NCI-H345 treated with DMSO at 0.1 percent for 48 hours (cell line): ENCODE measurements around the gene SF3A1.

Experiments
- DNase-seq: peaks from one replicate; lab custom pipeline; 2025; ENCODE audit not compliant: unreplicated experiment; lab: John Stamatoyannopoulos, UW

Gene SF3A1

DNA sequence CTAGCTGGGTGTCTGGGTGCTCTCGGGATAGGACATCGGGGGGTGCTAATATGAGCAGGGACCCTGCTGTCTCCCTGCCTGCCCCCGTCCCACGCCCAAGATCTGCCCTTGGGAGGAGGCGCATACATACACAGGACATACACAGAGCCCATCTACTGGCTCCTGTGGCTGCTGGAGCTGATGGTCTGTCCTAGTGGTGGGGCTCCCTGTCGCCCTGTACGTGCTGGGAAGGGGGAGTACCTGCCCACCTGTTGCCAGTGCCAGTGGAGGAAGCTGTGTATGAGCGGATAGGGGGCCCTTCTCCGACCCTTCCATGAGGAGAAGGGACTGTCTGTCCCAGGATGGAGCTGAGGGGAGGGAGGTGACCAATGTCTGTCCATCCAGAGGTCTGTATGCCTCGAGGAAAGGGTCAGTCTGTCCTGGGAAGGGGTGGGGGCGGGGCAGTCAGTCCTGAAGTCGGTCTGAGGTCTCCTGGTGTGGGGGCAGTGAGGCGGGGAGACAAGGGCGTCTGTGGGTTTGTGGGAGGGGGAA, 30.9 kb downstream of the SF3A1 start:
- DNase-seq: no peak

DNA sequence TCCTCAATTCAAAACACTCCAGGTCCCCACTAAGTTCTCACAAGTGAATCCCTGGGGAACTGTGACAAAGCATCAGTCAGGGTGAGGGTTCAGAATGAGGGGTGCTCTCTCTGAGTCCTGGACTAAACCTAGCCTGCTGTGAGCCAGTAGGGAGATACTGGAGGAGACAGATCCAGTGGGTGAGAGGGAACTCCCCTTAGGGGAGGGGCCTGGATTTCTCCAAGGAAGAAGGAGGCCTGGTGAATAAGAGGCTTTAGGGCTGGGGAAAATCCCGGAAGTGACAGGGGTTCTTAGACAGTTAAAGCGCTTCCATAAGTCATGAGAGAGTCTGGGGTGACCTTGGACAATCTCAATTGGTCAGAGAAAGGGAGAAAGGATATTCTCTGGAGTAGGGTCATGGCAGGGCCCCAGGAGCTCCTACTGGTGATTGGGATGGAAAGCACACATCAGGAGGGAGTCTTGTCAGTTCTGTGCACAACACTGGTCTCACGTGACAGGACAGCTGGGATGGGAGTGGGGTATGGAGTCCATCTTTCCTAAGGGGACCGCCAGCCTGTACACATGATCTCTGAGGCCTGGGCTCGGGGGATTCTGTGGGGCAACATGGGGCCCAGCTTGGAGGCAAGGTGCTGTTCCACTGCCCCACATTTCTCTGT, 31.5 kb downstream of the SF3A1 start:
- DNase-seq: no peak

DNA sequence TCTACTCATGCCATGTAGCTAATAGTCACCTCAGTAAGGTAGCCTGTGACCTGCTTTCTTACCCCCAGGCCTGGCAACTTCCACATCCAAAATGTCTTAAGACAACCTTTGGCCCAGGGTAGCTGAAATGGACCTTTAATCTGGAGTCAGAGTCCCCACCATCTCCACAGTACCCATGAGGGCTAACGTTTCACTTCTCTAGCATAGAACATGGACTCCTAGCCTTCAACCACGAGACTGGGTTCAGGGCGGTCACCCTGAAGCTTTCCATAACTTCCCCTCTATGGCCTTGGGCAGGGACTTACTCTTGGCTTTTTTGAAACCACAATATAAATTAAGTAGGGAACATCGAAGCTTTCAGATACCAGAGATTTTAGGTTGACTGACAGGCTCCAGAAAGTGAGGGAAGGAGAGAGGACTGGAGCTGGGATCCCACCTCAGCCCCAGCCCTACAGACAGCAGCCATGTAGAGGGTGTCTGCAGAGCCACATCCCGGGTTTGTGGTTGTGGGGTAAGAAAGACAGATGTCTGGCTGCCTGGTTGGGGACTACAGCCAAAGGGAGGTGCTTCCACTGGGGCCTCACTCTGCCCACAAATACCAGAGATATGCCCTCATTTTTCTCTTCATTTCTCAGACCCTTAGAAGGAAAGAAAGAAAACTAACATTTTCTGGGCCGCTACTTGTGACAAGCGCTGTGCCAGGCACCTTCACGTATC, 32.5 kb downstream of the SF3A1 start:
- no peak for DNase-seq

DNA sequence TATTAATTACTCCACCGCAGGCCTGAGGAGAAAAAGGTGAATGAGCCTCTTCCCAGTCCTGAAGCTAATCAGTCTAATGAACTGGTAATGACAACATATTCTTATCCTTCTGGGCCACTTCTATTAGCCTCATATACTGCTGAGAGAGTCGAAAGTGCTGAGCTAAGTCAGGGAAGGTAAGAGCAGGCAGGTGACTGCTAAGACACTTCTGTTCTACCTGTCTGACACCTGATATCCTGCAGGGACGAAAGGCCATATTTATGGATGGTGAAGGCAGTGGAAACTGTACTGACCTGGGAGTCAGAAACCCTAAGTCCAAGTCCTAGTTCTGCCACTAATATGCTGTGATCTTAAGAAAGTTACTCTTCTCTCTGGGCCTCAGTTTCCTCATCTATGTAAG, 33.4 kb downstream of the SF3A1 start:
- no peak for DNase-seq

DNA sequence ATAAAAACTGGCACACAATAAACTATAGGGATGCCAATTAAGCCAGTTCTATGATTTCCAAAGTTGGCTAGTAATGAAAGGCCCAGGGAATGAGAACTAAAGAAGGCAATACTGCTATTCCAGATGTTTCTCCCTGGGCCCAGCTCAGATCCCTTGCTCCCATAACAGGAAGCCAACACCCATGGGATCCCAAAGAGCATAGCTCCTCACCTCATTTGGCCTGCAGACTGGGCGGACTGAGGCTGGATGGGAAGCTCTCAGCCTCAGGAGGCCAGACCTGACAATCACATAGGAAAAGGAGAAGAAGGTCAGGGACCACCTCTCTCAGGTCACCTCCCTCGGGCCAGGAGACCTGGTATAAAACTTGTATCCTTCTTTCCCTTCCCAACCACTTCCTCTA, 35.2 kb downstream of the SF3A1 start:
- no peak for DNase-seq

DNA sequence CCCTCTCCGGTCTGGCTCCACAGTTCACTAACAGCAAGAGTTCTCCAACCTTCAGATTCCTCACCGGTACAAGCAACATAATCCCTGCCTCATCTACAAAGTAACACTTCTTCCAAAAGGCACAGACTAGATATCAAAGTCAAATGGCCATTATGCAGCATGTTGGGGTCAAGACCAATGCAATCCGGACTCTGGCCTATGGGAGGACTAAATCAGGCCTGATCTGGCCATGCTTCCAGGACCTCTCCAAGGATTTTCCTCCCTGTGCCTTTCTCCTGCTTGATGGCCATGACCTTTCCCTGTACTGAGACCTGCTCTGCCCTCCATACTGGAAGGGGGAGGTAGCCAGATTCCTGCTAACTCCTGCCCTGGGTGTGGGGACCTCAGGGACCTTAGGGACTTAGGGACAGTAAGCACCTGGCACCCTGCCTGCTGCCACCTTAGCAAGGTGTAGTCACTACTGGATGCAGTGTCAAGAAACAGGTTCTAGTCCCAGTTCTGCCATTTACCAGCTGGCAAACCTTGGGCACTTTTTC, 36.6 kb downstream of the SF3A1 start:
- no peak for DNase-seq

DNA sequence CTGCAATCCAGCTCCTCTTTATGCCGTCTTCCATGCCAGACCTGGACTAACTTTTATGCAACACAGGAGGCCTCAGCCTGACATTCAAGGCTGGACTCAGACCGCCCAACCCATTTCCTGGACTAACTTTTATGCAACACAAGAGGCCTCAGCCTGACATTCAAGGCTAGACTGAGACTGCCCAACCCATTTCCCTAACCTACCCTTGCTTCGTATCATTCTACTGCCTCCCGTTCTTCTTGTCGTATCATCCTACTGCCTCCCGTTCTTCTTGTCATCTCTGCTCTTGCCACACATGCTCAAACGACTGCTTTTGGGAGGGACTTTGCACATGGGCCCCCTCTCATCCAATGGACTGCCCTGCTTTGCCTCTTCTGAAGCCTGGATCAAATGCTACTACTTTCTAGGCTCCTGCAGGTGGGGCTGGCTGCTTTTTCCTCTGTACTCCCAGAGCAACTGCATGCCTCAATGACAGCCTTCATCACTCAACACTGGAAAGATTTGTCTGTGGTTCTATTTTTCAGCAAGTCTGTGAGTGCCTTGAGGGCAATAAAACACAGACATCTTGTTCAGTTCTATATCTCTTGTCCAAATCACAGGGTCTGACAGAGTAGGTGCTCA, 37.8 kb downstream of the SF3A1 start:
- no peak for DNase-seq

DNA sequence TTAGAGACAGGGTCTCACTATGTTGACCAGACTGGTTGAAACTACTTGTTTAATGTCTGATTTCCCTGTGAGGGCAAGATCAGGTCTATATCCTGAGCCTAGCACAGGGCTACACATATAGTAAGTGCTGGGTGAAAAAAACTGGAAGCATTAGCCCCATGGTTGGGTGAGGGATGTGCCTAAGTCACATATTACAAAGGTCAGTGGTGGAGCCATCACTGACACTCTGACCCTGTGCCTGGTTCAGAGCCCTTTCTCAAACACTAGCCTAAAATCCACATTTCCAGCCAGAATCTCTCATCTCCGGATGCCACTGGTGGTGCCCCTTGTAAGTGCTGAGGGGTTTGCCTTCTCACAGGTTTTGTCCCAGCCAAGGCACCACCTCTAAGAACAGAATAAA, 38.9 kb downstream of the SF3A1 start:
- DNase-seq: no peak

DNA sequence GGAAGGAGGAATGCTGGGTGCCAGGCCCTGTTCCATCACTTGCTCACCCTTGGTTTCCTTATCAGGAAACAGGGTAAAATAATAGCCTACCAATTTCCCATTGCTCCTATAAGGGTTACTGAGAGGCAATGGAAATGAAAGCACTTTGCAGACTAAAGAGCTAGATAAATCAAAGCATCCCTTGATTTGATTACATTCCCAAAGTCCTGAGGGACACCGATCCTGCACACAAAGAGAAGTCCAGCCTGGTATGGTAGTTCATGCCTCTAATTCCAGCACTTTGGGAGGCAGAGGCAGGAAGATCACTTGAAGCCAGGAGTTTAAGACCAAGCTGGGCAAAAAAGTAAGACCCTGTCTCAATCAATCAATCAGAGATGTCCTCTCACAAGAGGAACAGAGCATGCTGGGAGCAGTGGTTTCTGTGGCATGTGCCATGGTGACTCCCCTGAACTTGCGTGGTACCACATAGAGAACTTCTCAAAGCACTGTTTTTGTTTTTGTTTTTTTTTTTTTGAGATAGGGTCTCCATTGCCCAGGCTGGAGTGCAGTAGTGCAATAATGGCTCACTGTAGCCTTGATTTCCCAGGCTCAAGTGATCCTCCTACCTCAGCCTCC, 40.6 kb downstream of the SF3A1 start:
- DNase-seq: no peak

DNA sequence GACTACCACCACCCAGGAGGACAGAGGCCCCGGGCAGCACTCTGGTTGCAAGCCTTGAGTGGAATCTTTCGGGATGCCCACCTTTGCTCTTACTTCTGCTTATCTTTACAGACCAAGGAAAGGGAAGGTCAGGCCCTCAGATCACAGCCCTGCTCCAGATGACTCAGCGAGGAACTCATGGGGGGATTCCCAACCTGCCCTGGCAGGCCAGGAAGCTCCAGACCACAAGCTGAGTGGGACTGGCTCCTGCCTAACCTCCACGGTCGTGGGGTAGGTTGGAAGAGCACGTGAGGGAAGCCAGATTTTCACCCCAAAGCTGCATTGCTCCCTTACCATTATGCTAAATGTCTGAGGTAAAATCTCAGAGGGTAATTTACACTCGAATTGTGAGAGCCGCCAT, 41.8 kb downstream of the SF3A1 start:
- DNase-seq: no peak

DNA sequence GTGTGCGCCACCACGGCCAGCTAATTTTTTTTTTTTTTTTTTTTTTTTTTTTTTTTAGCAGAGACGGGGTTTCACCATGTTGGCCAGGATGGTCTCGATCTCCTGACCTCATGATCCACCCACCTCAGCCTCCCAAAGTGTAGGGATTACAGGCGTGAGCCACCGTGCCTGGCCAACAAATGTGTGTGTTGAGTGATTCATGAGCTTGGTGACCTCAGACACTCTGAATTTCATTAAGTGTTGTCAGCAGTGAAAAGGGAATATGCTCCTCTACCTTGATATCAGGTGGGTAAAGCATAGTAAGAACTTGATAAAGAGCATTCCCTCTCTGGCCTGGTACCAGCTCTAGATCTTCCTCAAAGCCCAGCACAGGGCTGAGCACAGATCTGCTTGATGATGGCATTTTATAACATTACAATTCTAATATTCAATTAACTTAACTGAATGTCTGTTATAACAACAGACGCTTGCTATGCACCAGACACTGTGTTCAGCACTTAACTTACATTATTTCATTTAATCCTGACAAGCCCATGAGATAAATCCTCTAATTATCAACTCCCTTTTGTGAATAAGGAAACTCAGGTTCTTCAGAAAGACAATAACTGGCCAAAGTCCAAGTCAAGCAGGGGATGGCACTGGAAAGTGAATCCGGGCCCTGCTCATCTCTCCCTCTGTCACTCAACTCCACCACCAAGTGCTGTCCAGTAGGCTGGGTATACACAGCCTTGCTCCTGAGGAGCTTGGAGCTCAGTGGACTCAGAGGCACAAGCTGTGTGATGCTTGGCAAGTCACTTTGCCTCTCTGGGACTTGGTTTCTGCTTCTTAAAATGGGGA, 42.9 kb downstream of the SF3A1 start:
- no peak for DNase-seq

DNA sequence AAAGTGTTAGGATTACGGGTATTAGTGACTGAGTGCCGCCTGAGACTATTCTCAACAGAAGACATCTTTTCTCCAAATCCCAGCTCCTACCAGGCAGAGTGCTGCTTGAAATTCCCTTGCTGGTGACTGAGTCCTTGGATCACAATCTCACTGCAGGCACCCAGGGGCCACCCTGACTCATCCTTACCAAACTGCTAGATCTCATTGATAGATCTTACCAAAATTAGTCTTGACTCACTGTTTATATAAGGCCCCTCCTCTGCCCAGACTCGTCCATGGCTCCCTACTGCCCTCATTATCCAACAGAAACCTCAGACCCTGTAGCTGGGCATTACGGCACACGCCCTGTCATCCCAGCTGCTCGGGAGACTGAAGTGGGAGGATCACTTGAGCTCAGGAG, 44.6 kb downstream of the SF3A1 start:
- DNase-seq: no peak

DNA sequence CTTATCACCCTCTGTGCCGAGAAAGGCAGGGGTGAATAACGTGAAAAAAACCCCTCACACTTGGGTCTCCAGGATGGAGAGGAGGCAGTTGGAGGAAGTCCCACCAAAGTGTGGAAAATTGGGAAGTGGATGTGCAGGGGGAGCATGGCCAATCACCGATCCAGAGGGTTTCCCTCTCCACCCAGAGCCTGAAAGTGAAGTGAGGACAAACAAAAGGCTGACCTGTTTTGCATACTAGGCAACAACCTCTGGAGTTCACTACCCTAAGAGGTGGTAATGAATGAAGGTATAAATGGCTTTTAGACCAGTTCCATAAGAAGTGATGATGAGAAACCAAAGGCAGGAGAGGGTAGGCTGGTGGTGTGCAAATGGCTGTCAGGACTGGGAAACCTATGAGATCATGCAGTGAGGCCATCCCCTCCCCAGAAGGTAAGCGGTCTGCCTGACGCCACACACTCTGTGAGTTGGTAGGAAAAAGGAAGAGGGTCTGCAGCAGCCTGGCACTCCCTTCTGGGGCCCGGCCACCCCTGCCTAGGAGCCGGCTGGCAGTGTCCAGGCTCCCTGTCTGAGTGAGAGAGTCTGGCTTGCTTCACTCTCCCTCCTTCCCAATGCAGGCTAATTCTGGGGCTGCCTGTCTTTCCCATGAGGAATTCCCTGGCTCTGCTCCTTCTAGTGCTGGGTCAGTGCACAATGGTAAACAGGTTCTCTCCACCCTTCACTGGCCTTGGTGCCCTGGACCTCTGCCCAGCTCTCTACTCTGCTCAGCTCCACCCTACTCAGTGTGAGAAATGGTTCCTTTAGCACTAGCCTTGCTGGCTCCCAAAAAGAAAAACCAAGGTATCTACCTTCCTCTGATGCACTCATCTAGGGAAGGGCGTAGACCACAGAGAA, 45.6 kb downstream of the SF3A1 start:
- DNase-seq: no peak

DNA sequence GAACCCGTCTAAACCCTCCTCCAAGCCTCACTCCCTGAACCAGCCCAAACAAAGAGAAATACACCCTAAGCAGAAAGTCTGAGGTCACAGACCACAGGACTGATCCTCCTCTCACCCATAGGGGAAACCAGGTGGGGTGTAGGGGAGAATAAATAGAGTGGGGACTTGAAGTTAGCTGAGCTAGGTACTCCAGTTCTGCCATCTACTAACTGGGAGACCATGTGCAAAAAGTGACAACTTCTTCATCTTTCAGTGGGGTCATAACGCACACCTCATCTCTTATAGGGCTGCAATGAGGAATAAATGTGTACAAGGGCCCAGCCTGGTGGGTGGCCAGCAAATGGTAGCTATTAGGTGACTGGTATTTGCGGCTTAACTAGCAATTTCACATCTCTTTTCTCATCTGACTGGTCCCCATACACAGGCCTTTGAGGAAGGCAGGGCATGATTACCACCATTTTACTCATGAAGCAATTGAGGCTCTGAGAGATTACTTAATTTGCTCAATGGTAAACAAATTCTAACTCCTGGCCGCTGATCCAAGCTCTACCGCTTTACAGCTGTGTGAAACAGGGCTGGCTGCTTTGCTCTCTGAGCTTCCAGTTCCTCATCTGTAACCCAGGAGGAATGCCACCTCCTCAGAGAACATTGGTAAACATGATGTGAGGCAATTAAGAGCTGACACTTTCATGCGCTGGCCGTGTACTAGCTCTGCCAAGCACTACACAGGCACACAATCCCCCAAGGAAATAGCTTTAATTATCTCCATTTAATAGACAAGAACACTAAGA, 46.5 kb downstream of the SF3A1 start:
- DNase-seq: no peak

DNA sequence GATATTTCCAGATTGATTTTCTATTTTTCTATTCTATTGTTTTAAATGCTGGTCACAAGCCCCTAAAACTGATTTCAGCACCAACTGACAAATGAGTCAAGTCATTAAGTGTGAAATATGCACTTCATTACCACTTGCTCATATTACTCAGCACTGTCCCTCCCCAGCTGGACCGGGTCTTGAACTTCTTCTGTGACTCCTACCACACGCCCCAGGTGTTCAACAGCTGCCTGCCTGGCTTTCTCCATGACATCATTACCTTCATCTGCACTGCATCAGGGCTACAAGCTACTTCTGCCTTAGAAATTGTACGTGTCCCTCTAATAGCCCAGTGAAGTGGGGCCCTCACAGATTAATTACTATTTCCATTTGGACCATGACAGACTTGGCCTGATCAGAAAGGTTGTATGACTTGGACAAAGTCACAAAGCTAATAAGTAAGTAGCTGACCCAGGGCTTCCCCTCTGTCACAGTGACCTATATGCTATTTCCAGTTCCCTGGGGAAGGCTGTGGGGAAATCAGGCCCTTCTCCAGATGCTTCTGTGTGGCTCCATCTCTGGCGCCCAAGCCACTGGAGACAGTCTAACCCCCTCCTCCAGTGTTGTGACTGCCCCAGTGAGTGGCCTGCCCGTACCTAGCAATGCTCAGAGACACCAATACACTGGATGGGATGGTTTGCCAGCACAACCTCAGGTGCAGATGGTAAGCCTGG, 48.0 kb downstream of the SF3A1 start:
- no peak for DNase-seq

DNA sequence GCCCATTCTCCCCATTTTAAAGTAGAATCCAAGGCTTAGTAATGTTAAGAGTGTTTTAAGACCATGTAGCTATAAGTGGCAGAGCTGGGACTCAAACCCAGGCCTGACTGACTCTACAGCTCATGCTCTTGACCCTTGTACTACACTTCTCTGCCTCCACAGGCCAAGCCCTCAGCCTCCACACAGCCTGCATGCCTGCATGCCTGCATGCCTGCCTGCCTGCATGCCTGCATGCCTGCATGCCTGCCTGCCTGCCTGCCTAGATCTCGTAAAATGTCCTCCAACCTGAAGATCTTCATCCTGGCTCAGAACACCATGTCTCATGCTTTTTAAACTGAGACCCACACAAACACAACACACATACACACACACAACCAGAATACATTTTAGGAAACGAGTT, 48.6 kb downstream of the SF3A1 start:
- no peak for DNase-seq

DNA sequence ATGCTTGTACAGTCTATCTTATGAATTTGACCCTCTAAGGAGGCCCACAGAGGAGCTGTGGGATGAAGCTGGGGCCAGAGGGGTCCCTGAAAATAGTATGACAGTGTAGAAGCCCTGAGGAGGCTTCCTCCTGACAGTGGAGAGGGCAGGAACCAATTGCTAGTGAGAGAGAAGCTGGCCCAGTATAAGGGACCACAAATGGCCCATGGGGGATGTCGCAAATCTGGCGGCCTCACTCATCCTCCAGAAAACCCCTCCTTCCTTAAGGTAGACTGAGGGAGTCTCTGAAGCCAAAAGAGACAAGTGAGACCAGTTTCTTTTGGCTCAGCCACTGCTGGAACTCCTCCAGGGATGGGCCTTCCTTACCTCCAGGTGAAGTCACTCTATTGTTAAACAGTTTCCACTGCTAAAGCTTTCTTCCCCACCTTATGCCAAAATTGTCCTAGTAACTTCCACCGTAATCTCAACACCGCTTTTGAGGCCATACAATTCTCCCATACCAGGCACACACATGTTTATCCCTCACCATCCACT, 49.6 kb downstream of the SF3A1 start:
- DNase-seq: no peak

DNA sequence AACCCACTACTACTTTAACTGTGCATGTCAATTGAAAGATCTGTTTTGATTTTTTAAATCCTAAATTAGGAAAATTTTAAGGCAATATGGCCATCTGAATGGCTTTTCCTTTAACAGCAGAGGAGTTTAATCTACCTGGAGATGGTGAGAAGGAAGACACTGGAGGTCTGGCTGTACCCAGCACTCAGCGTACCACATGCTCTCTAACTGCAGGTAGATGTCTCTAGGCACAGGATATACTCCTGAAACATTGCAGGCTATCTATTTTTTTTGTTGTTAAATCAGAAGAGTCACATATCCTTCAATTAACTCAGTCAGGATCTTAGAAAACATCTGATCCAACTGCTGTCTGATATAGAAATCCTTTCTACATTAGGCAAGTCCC, 50.1 kb downstream of the SF3A1 start:
- no peak for DNase-seq
